ENCODE measurements around the gene KIFBP.

KIFBP gene

DNA sequence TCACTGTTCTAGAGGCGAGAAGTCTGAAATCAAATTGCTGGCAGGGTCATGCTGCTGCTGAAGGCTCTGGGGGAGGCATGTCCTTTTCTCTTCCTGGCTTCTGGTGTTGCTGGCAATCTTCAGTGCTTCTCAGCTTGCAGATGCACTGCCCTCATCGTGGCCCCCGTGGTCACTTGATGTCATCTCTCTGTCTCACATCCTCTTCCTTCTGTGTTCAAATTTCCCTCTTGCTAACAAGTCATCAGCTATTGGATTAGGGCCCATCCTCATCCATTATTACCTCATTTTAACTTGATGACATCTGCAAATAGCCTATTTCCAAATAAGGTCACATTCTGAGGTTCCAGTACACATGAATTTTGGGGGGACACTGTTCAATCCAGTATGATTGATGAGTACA is 62.7 kb downstream of the KIFBP start:
- Histone ChIP-seq H3K9me3 (ENCODE audit: control insufficient read depth, low read length) (no peaks in the 10 kb centered on the region), H3K4me1 (peaks cover 30% of the 10 kb centered on the region), H3K79me2 (no peaks in the 10 kb centered on the region), H2AFZ (no peak overlapping the region), H3K27ac (peak overlapping the region; percentile 18), H3K27me3 (ENCODE audit: control insufficient read depth, insufficient read depth, low read length) (no peaks in the 10 kb centered on the region), H3K4me3 (ENCODE audit: low read depth, low read length) (no peak overlapping the region), H3K9ac (no peak overlapping the region), H3K36me3 (ENCODE audit: control insufficient read depth, insufficient read depth, low read length) (no peaks in the 10 kb centered on the region), H3K4me2 (ENCODE audit: low read length) (peak overlapping the region; percentile 28)
- TF ChIP-seq, protein P1, sequence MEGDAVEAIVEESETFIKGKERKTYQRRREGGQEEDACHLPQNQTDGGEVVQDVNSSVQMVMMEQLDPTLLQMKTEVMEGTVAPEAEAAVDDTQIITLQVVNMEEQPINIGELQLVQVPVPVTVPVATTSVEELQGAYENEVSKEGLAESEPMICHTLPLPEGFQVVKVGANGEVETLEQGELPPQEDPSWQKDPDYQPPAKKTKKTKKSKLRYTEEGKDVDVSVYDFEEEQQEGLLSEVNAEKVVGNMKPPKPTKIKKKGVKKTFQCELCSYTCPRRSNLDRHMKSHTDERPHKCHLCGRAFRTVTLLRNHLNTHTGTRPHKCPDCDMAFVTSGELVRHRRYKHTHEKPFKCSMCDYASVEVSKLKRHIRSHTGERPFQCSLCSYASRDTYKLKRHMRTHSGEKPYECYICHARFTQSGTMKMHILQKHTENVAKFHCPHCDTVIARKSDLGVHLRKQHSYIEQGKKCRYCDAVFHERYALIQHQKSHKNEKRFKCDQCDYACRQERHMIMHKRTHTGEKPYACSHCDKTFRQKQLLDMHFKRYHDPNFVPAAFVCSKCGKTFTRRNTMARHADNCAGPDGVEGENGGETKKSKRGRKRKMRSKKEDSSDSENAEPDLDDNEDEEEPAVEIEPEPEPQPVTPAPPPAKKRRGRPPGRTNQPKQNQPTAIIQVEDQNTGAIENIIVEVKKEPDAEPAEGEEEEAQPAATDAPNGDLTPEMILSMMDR (IDR thresholded peaks at IDR 0.05), result no peak

DNA sequence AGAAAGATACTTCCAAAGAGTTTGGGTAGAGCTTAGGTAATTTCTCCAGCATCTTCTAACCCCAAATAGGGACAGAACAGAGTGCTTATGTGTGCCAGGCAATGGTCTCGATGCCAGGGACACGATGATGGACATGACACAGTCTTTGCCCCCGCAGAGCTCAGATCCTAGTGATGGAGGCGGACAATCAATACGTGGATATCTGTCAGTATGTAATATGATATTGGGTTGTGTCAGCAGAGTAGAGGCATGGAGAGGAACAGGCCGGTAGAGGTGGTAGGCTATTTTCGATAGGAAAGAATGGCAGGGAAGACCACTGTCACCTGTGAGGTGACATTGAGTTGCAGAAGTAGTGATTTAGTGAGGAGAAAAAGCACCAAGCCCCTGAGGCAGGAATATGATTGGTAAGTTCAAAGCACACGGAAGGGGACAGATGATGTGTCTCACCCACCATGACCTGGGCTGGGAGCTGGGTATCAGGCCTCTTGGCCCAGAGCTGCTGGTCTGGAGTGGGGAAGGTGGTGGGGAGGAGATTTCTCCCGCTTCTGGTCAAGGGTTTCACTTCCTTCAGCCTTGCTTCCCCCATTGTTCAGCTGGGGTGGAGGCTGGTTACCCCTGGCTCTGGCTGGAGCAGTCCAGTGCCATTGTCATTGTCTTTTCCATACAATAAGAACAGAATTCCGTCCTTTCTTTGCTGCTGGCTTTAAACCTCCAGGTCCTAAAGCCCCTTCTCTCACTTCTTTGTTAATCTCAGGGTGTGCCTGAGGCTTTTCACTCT is 63.3 kb downstream of the KIFBP start:
- Histone ChIP-seq H3K27me3 (ENCODE audit: control insufficient read depth, insufficient read depth, low read length) (no peaks in the 10 kb centered on the region), H3K9me3 (ENCODE audit: control insufficient read depth, low read length) (no peaks in the 10 kb centered on the region), H3K9ac (no peak overlapping the region), H3K4me3 (ENCODE audit: low read depth, low read length) (no peak overlapping the region), H3K4me2 (ENCODE audit: low read length) (peak overlapping the region; percentile 28), H3K36me3 (ENCODE audit: control insufficient read depth, insufficient read depth, low read length) (no peaks in the 10 kb centered on the region), H3K79me2 (no peaks in the 10 kb centered on the region), H3K4me1 (peaks cover 24% of the 10 kb centered on the region), H2AFZ (peak overlapping the region; percentile 47), H3K27ac (peak overlapping the region; percentile 18)
- TF ChIP-seq, protein P1 (IDR thresholded peaks at IDR 0.05), result no peak

DNA sequence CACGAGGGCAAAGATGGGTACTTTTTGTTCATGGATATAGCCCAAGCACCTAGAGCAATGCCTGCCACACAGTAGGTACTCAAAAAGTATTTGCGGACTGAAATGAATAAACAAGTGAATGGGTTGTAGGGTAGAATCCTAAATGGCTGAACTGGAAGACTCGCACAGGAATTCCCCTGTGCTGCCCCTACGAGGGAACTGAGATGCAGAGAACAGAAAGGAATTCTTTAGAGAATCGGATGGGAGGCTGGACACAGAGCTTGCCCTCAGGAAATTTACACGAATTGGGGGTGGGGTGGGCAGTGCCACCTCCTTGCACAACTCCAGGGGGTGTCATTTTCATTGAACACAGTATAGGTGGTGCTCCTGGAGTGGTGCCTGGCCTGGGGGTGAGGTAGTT is 64.1 kb downstream of the KIFBP start:
- H3K27me3 ChIP-seq (ENCODE audit: control insufficient read depth, insufficient read depth, low read length), result no peaks in the 10 kb centered on the region
- H3K36me3 ChIP-seq (ENCODE audit: control insufficient read depth, insufficient read depth, low read length), result no peaks in the 10 kb centered on the region
- no peaks in the 10 kb centered on the region for H3K9me3 ChIP-seq (ENCODE audit: control insufficient read depth, low read length)
- TF ChIP-seq, protein P1 (IDR thresholded peaks at IDR 0.05), result no peak
- no peak overlapping the region for H3K27ac ChIP-seq
- H3K9ac ChIP-seq, result no peak overlapping the region
- no peak overlapping the region for H3K4me2 ChIP-seq (ENCODE audit: low read length)
- H3K79me2 ChIP-seq, result no peaks in the 10 kb centered on the region
- no peak overlapping the region for H2AFZ ChIP-seq
- H3K4me3 ChIP-seq (ENCODE audit: low read depth, low read length), result no peak overlapping the region
- peaks cover 16% of the 10 kb centered on the region for H3K4me1 ChIP-seq

DNA sequence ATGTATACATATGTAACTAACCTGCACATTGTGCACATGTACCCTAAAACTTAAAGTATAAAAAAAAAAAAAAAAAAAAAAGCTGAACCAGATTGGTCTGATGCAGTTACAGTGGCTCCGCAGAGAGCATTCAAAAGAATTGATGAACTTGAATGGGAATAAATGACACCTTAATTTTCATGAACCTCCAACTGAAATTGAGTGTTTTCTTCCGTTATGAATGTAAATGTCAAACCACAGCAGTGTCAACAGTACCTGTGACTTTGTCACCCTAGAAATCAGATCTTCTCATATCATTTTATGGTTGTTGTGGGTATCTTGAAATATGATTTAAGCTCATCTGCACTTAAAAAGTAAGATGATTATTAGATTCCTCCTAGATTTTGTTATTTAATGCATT is 66.6 kb downstream of the KIFBP start:
- no peaks in the 10 kb centered on the region for H3K36me3 ChIP-seq (ENCODE audit: control insufficient read depth, insufficient read depth, low read length)
- no peak overlapping the region for H3K4me2 ChIP-seq (ENCODE audit: low read length)
- no peak overlapping the region for H3K4me3 ChIP-seq (ENCODE audit: low read depth, low read length)
- peaks cover 7% of the 10 kb centered on the region for H3K4me1 ChIP-seq
- TF ChIP-seq, protein P1 (IDR thresholded peaks at IDR 0.05), result no peak
- no peak overlapping the region for H3K9ac ChIP-seq
- no peak overlapping the region for H3K27ac ChIP-seq
- no peaks in the 10 kb centered on the region for H3K79me2 ChIP-seq
- no peaks in the 10 kb centered on the region for H3K27me3 ChIP-seq (ENCODE audit: control insufficient read depth, insufficient read depth, low read length)
- H3K9me3 ChIP-seq (ENCODE audit: control insufficient read depth, low read length), result no peaks in the 10 kb centered on the region
- H2AFZ ChIP-seq, result no peak overlapping the region

DNA sequence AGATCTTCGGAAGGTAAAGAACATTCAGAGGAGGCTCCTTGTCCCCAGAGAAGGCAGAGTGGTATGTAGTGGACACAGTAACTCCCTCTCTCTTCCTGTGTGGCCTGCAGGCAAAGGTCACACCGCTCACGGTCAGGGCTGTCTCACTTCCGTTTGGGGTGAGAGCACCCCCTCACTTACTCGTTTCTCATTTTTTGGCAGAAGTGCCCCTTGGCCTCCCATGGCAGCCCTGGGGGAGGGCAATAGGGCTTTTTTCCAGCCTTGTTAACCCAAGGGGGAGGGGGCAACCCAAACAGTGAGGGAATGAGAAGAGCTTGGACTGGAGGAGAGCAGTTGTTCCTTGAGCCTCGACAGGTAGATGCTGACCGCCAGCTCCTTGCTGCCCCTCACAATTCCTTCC is 67.5 kb downstream of the KIFBP start:
- no peak overlapping the region for H3K9ac ChIP-seq
- H3K27ac ChIP-seq, result no peak overlapping the region
- no peak overlapping the region for H2AFZ ChIP-seq
- H3K4me1 ChIP-seq, result peaks cover 7% of the 10 kb centered on the region
- H3K36me3 ChIP-seq (ENCODE audit: control insufficient read depth, insufficient read depth, low read length), result no peaks in the 10 kb centered on the region
- no peak overlapping the region for H3K4me2 ChIP-seq (ENCODE audit: low read length)
- no peaks in the 10 kb centered on the region for H3K9me3 ChIP-seq (ENCODE audit: control insufficient read depth, low read length)
- no peaks in the 10 kb centered on the region for H3K79me2 ChIP-seq
- no peaks in the 10 kb centered on the region for H3K27me3 ChIP-seq (ENCODE audit: control insufficient read depth, insufficient read depth, low read length)
- H3K4me3 ChIP-seq (ENCODE audit: low read depth, low read length), result no peak overlapping the region
- TF ChIP-seq, protein P1 (IDR thresholded peaks at IDR 0.05), result no peak
